Breast epithelium (tissue), 3 donors: ENCODE results near the gene FBP2.

Experiments used
- POLR2A ChIP-seq: fragments of 450-650 bp; IDR thresholded peaks from one replicate; pipeline ENCODE4 v1.6.1; 2016; ENCODE audit warnings: antibody characterized with exemption, mild to moderate bottlenecking, moderate library complexity
- POLR2AphosphoS5 ChIP-seq, 3 donors: sonication (generic); formaldehyde crosslinking; IDR thresholded peaks; one replicate each; pipeline ENCODE4 v1.6.1; 2017; ENCODE audit warnings: antibody characterized with exemption in 3 of 3
- TF ChIP-seq, protein P1 (sequence below), 3 donors: fragments of 450-650 bp; IDR thresholded peaks; one replicate each; pipeline ENCODE4 v1.5.1; 2016 to 2017; ENCODE audit warnings: antibody characterized with exemption in 3 of 3, mild to moderate bottlenecking in 3 of 3, moderate library complexity in 3 of 3

DNA sequence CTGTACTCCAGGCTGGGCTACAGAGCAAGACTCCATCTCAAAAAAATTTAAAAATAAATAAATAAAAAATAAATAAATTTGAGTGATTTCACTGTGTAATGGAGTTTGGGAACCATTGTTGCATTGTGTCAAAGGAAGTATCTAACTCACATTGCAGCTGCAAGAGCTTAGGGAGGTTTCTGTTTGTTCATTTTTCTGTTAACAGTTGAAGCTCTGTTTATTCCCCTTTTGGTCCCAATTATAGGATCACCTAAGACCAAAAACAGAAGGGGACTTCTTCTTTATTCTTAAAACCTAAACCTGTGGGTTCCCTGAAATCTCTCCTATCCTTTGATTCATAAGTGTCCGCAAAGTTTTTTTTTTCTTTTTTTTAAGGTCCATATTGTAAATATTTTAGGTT lies 67.4 kb downstream of the FBP2 start:
- TF ChIP-seq POLR2A (no peak), POLR2AphosphoS5 (IDR thresholded peaks at IDR 0.05) (no peak)
- TF ChIP-seq, protein P1, sequence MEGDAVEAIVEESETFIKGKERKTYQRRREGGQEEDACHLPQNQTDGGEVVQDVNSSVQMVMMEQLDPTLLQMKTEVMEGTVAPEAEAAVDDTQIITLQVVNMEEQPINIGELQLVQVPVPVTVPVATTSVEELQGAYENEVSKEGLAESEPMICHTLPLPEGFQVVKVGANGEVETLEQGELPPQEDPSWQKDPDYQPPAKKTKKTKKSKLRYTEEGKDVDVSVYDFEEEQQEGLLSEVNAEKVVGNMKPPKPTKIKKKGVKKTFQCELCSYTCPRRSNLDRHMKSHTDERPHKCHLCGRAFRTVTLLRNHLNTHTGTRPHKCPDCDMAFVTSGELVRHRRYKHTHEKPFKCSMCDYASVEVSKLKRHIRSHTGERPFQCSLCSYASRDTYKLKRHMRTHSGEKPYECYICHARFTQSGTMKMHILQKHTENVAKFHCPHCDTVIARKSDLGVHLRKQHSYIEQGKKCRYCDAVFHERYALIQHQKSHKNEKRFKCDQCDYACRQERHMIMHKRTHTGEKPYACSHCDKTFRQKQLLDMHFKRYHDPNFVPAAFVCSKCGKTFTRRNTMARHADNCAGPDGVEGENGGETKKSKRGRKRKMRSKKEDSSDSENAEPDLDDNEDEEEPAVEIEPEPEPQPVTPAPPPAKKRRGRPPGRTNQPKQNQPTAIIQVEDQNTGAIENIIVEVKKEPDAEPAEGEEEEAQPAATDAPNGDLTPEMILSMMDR (IDR thresholded peaks at IDR 0.05), result no peak
